ENCODE measurements around the gene SLC39A11.
"Not testable (repeated sequence)": the region's sequence is repeated elsewhere in the genome, so short reads cannot be mapped to it uniquely, and the experiment has no call there.

The SLC39A11 gene

GRCh38 chr17:72730077-72730476, 362.4 kb downstream of the SLC39A11 start:
- no peak for DNase-seq

- no peak for DNase-seq
Measured at GRCh38 chr17:72726936-72727335, 365.6 kb downstream of the SLC39A11 start.

DNA sequence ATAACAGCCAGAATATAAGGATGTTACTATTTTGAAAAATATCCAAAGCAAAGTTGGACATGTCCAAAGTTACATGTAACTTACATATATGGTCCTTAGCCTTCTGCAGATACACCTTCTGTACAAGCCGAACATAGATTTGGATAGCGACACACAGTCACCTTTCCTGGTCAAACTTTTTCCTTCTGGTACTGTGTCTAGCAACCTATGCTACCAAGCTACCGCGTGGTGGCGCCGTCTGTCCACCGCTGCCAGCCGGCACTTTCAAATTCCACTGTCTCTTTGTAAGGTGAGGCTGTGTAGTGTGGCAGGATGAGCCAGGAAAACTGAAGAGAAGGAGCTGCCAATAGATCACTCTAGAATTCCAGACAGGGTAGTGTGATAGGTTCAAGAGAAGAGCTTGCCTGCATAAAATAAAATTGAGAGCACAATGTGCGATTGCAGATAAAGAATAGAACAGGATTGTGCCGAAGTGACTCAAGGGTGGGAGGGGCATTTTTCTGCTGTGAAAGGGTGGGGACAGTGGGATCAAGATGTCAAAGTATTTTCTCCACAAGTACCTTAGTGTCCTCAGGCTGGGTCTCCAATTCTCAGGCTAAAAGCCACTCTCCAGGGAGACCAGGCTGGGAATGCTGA, 366.9 kb downstream of the SLC39A11 start:
- peak; percentile 68 for DNase-seq

- DNase-seq = no peak
Measured at GRCh38 chr17:72724267-72724666, 368.2 kb downstream of the SLC39A11 start.

GRCh38 chr17:72723711-72724110, 368.8 kb downstream of the SLC39A11 start:
- no peak for DNase-seq

DNA sequence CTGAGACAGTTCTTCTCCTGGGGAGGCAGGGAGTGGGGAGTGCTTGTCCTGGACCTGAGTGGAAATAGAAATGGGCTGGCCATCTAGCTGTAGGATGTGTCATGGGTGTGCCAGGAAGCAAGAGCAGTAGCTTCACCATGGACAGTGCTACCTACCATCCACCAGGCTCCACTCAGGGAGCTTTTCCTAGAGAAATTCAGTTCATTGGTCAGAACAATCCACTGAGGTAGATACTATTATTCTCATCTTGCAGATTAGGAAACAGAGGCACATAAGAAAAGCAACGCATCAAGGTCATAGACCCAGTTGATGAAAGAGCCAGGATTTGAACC, 372.0 kb downstream of the SLC39A11 start:
- no peak for DNase-seq

GRCh38 chr17:72719578-72720493, 372.7 kb downstream of the SLC39A11 start:
- DNase-seq = no peak

DNA sequence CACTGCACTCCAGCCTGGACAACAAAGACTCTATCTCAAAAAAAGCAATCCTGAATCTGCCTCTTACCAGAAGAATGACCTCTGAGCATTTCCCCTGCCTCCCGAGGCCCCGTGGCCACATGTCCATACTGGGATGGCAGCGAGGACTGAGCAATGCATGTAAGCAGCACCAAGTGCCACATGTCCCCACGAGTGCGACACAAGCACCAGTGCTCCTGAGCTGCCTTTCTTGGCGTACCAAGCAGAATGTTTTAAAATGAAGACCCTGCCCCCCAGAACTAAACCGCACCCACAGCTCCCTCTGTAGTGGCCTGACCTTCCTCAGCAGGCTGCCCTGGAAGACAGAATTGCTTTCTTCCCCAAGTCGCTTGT, 373.3 kb downstream of the SLC39A11 start:
- DNase-seq = no peak

DNA sequence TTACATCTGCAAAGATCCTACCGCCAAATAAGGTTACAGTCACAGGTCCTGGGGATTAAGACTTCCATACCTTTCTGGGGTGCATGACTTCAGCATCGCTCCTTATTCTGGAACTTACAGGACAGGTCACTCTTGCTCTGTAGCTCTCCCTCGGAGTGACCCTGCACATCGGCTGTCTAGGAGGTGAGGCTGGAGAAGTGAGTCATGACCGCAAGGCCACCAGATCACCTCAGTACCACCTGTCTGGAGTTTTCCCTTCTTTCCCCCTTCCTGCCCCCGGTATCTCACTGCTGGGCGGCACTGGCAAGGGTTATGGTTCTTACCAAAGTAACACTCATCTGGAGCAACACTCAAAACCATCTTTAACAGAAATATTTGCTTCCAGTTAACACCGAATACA, 374.8 kb downstream of the SLC39A11 start:
- no peak for DNase-seq

- no peak for DNase-seq
Measured at GRCh38 chr17:72717276-72717675, 375.2 kb downstream of the SLC39A11 start.

DNA sequence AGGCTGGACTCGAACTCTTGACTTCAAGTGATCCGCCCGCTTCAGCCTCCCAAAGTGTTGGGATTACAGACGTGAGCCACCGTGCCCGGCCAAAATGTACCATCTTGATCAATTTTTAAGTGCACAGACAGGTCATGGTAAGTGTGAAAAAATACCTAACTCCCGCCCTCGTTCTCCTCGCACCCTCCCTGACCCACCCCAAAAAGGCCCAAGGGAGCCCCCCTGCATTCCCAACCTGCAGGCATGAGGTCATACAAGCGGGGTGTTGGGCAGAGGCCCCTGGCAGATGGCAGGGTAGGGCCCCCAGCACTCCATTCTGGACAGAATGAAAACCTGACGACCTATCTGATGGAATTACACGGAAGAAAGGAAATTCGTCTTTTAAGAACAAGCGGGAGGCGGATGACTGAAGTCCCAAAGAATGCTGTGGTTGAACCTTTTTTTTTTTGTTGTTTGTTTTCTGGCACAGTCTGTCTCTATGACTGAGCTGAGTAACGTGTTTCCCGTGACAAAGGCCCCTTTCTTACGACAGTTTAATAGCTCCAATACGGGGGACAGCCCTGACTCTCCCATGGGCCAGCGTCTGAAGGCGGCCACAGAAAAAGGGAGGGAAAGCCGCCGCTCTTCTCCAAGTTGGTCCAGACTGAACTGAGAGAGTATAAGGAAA, 376.4 kb downstream of the SLC39A11 start:
- no peak for DNase-seq

DNA sequence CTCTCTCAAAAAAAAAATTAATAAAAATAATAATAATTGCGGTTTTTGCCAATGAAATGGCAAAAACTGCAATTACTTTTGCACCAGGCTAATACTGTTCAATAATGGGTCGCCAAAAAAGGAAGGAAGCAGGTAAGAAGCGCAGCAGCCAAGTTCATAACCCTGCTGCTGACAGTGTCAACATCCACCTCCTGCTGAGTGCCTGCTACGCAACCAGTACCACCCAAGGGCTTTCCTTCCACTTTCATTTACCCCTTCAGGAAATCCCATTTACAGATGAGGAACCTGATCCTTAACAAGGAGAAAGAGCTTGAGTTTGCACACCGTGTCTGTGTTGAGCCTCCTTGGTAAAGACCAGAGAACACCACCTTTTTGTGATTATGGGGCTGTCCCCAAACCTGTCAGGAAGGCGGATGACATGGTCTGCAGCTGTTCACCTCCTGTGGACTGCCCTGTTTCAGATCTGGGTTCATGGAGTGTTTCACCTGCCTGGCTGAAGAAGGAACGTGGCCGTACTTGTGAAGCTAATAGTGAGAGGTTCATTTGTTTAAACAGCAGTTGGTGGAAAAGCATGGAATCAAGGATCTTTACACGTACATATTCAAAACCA, 378.0 kb downstream of the SLC39A11 start:
- no peak for DNase-seq

GRCh38 chr17:72713701-72714100, 378.8 kb downstream of the SLC39A11 start:
- DNase-seq = no peak

DNA sequence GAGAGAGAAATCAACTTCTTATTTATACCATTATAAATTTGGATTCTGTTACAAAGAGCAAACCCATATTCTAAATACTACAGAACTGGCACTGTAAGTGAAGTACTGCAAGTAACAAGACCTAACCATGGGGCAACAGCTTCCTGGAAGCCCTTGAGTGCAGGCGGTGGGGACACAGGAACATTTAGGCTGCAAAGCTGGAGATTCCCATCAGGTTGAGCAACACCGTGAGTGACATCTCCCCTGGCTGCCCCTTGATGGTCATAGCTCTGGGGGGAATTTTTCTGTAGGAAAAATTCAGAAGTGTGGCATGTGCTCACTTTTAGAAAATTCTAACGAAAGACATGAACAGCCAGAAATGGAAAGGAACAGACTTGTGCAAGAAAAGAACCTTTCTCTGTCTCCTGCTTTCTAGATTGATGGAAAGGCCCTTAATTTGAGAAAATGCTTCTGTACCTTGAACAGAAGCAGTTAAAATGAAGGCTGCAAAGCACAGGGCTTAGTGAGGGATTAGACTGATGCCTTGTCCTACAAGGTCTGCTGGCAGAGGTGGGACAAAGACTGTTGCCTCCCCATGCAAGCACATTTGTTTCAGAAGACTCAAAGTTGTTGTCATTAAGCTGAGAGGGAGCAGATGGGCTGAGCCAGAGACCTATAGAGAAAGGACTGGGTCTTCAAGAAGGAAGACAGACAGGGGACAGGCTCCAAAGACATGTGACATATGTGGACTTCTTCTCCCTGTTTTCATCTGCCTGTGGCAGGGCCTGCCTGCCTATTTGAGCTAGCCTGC, 380.8 kb downstream of the SLC39A11 start:
- no peak for DNase-seq

- DNase-seq = no peak
Measured at GRCh38 chr17:72710834-72711233, 381.7 kb downstream of the SLC39A11 start.

GRCh38 chr17:72710202-72710601, 382.3 kb downstream of the SLC39A11 start:
- DNase-seq = no peak

- DNase-seq = not testable (repeated sequence)
Measured at GRCh38 chr17:72708682-72709081, 383.8 kb downstream of the SLC39A11 start.

GRCh38 chr17:72707881-72708280, 384.6 kb downstream of the SLC39A11 start:
- no peak for DNase-seq

GRCh38 chr17:72706396-72706981, 386.0 kb downstream of the SLC39A11 start:
- DNase-seq = no peak

- no peak for DNase-seq
Measured at GRCh38 chr17:72705905-72706395, 386.5 kb downstream of the SLC39A11 start.

DNA sequence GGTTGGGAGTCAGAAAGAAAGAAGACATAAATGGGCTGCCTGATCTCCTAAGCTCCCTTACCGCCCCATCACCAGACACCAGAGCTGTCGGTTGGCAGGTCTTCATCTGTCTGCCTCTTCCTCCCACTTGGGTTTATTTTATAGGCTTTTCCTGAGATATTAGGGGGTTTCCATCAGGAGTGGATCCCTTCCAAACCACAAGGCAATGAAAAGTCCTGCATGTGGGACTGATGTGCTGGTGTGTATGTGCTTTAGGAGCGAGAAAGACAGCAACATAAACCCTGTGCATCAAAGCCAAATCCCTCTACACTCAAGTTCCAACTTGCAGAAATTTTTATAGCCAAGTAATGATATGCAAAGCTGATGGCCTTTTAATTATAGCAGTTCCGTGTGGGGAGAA, 389.5 kb downstream of the SLC39A11 start:
- no peak for DNase-seq

GRCh38 chr17:72702136-72702735, 390.3 kb downstream of the SLC39A11 start:
- no peak for DNase-seq

Measured in NCI-H2227 treated with DMSO at 0.1 percent for 48 hours (cell line).